ENCODE data around the gene XAF1.

XAF1 gene

DNA sequence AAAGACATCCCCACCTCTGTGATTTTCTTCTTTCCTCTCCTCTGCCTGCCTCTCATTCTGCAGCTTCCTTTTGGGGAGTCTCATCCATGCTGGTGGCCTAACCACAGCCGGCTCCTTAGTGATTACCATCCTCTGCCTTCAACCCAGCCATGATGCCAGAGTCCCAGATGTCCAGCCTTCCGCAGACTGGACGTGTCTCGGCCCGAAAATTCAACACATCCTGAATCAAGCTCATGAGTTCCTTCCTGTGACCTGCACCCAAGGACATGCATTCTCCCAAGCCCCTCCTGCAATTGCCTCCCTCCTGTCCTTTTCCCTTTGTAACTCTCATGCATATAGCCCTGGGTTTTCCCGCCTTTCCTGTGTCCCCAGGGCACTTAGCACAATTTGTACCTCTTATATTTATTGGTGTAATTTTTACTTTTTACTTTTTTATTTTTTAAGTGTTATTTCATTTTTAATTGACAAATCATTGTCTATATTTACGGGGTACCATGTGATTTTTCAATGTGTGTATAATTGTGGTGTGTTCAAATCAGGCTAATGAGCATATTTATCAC, 41.5 kb upstream of the XAF1 start:
- TF ChIP-seq ISL1 (CRISPR knock-in tag; IDR thresholded peaks at IDR 0.05) (no peak), ARNTL (CRISPR knock-in tag; IDR thresholded peaks at IDR 0.05; ENCODE audit: borderline replicate concordance, low read depth) (no peak), ZNF70 (CRISPR knock-in tag; IDR thresholded peaks at IDR 0.05) (no peak), PPARA (CRISPR knock-in tag; IDR thresholded peaks at IDR 0.05; ENCODE audit: borderline replicate concordance) (no peak), BACH2 (CRISPR knock-in tag; IDR thresholded peaks at IDR 0.05; ENCODE audit: borderline replicate concordance) (no peak), CSDC2 (CRISPR knock-in tag; IDR thresholded peaks at IDR 0.05) (no peak), ZNF8 (CRISPR knock-in tag; IDR thresholded peaks at IDR 0.05) (no peak), SNAI2 (CRISPR knock-in tag; IDR thresholded peaks at IDR 0.05) (no peak), ZFP30 (CRISPR knock-in tag; IDR thresholded peaks at IDR 0.05) (no peak), ZNF565 (CRISPR knock-in tag; conservative IDR thresholded peaks at IDR 0.05; ENCODE audit: low read depth) (no peak), ZC3H10 (CRISPR knock-in tag; IDR thresholded peaks at IDR 0.05) (no peak), RARB (CRISPR knock-in tag; IDR thresholded peaks at IDR 0.05) (no peak)
- TF ChIP-seq, protein P1, sequence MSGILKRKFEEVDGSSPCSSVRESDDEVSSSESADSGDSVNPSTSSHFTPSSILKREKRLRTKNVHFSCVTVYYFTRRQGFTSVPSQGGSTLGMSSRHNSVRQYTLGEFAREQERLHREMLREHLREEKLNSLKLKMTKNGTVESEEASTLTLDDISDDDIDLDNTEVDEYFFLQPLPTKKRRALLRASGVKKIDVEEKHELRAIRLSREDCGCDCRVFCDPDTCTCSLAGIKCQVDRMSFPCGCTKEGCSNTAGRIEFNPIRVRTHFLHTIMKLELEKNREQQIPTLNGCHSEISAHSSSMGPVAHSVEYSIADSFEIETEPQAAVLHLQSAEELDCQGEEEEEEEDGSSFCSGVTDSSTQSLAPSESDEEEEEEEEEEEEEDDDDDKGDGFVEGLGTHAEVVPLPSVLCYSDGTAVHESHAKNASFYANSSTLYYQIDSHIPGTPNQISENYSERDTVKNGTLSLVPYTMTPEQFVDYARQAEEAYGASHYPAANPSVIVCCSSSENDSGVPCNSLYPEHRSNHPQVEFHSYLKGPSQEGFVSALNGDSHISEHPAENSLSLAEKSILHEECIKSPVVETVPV (CRISPR knock-in tag; IDR thresholded peaks at IDR 0.05): no peak
- TF ChIP-seq, protein P2, sequence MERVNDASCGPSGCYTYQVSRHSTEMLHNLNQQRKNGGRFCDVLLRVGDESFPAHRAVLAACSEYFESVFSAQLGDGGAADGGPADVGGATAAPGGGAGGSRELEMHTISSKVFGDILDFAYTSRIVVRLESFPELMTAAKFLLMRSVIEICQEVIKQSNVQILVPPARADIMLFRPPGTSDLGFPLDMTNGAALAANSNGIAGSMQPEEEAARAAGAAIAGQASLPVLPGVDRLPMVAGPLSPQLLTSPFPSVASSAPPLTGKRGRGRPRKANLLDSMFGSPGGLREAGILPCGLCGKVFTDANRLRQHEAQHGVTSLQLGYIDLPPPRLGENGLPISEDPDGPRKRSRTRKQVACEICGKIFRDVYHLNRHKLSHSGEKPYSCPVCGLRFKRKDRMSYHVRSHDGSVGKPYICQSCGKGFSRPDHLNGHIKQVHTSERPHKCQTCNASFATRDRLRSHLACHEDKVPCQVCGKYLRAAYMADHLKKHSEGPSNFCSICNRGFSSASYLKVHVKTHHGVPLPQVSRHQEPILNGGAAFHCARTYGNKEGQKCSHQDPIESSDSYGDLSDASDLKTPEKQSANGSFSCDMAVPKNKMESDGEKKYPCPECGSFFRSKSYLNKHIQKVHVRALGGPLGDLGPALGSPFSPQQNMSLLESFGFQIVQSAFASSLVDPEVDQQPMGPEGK (CRISPR knock-in tag; IDR thresholded peaks at IDR 0.05; ENCODE audit: borderline replicate concordance): no peak
- TF ChIP-seq, protein P3, sequence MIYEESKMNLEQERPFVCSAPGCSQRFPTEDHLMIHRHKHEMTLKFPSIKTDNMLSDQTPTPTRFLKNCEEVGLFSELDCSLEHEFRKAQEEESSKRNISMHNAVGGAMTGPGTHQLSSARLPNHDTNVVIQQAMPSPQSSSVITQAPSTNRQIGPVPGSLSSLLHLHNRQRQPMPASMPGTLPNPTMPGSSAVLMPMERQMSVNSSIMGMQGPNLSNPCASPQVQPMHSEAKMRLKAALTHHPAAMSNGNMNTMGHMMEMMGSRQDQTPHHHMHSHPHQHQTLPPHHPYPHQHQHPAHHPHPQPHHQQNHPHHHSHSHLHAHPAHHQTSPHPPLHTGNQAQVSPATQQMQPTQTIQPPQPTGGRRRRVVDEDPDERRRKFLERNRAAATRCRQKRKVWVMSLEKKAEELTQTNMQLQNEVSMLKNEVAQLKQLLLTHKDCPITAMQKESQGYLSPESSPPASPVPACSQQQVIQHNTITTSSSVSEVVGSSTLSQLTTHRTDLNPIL (CRISPR knock-in tag; IDR thresholded peaks at IDR 0.05; ENCODE audit: low read depth): no peak
- ATAC-seq: no peak

DNA sequence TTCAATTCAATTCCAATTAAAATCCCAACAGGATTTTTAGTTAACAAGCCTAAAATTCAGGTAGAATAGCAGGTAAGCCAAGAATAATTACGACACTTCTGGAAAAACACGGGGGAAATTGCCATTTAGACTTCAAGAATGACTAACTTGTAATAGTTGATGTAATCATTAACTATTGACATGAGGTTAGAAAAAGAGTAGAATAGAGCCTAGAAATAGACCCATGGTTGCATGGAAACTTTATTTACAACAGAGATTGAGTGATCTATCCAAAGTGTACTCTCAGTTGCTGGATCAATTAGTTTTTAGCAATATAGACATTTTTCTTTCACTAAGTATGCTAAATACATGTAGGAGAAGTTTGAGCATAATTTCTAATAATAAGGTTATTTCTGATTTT, 39.1 kb upstream of the XAF1 start:
- no peak for ATAC-seq
- TF ChIP-seq ZFP30 (CRISPR knock-in tag; IDR thresholded peaks at IDR 0.05) (no peak), BACH2 (CRISPR knock-in tag; IDR thresholded peaks at IDR 0.05; ENCODE audit: borderline replicate concordance) (no peak), ZNF8 (CRISPR knock-in tag; IDR thresholded peaks at IDR 0.05) (no peak), ZFP3 (CRISPR knock-in tag; IDR thresholded peaks at IDR 0.05) (no peak), GLIS3 (CRISPR knock-in tag; IDR thresholded peaks at IDR 0.05) (no peak), ZNF565 (CRISPR knock-in tag; conservative IDR thresholded peaks at IDR 0.05; ENCODE audit: low read depth) (no peak), TCF4 (CRISPR knock-in tag; IDR thresholded peaks at IDR 0.05; ENCODE audit: borderline replicate concordance) (no peak), ISL1 (CRISPR knock-in tag; IDR thresholded peaks at IDR 0.05) (no peak), ZC3H10 (CRISPR knock-in tag; IDR thresholded peaks at IDR 0.05) (no peak), SNAI2 (CRISPR knock-in tag; IDR thresholded peaks at IDR 0.05) (no peak), TOX (CRISPR knock-in tag; IDR thresholded peaks at IDR 0.05; ENCODE audit: borderline replicate concordance) (no peak), RARB (CRISPR knock-in tag; IDR thresholded peaks at IDR 0.05) (no peak), ZNF70 (CRISPR knock-in tag; IDR thresholded peaks at IDR 0.05) (no peak)
- TF ChIP-seq, protein P3 (CRISPR knock-in tag; IDR thresholded peaks at IDR 0.05; ENCODE audit: low read depth): no peak
- TF ChIP-seq, protein P1 (CRISPR knock-in tag; IDR thresholded peaks at IDR 0.05): no peak
- TF ChIP-seq, protein P4, sequence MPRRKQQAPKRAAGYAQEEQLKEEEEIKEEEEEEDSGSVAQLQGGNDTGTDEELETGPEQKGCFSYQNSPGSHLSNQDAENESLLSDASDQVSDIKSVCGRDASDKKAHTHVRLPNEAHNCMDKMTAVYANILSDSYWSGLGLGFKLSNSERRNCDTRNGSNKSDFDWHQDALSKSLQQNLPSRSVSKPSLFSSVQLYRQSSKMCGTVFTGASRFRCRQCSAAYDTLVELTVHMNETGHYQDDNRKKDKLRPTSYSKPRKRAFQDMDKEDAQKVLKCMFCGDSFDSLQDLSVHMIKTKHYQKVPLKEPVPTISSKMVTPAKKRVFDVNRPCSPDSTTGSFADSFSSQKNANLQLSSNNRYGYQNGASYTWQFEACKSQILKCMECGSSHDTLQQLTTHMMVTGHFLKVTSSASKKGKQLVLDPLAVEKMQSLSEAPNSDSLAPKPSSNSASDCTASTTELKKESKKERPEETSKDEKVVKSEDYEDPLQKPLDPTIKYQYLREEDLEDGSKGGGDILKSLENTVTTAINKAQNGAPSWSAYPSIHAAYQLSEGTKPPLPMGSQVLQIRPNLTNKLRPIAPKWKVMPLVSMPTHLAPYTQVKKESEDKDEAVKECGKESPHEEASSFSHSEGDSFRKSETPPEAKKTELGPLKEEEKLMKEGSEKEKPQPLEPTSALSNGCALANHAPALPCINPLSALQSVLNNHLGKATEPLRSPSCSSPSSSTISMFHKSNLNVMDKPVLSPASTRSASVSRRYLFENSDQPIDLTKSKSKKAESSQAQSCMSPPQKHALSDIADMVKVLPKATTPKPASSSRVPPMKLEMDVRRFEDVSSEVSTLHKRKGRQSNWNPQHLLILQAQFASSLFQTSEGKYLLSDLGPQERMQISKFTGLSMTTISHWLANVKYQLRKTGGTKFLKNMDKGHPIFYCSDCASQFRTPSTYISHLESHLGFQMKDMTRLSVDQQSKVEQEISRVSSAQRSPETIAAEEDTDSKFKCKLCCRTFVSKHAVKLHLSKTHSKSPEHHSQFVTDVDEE (CRISPR knock-in tag; IDR thresholded peaks at IDR 0.05): no peak
